ENCODE measurements around the gene KDSR.
A peak's percentile ranks its signal among the peaks of the same experiment; 100 is the strongest.

Gene KDSR

DNA sequence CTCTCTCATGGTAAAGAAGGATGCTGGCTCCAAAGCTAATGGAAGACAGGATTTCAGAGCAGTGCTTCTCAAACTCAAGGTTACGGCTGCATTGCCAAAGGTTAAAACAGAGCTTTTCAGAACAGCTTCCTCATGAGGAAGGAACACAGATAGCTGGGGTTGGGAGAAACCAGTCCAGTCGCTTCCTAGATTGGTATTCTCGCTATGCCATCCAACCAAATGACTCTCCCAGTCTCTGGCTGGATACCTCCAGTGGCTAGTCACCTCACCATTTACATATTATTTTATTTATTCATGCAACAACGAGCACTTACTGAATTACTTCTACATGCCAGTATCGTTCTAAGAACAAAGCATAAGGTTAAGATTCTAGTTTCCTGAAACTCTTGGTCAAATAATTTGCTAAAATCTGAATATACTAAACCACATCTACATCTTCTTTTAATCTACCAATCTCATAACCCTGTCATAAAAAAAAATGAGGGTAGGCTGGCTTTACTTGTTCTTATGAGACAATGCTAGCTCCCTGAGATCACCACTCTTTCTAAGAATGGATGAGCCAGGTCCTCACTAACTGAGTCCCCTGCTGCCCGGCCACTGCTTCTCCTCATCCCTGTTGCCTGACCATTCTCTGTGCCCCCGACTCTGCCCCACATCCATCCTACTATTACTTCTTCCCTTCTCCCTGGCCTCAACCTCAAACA is 20.4 kb downstream of the KDSR start:
- no peak for DNase-seq (ENCODE audit: low read depth)
- no peak overlapping the region for H3K4me3 ChIP-seq (ENCODE audit: low read depth, low read length)
- TF ChIP-seq, protein P1, sequence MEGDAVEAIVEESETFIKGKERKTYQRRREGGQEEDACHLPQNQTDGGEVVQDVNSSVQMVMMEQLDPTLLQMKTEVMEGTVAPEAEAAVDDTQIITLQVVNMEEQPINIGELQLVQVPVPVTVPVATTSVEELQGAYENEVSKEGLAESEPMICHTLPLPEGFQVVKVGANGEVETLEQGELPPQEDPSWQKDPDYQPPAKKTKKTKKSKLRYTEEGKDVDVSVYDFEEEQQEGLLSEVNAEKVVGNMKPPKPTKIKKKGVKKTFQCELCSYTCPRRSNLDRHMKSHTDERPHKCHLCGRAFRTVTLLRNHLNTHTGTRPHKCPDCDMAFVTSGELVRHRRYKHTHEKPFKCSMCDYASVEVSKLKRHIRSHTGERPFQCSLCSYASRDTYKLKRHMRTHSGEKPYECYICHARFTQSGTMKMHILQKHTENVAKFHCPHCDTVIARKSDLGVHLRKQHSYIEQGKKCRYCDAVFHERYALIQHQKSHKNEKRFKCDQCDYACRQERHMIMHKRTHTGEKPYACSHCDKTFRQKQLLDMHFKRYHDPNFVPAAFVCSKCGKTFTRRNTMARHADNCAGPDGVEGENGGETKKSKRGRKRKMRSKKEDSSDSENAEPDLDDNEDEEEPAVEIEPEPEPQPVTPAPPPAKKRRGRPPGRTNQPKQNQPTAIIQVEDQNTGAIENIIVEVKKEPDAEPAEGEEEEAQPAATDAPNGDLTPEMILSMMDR (IDR thresholded peaks at IDR 0.05; ENCODE audit: low read depth, low read length, missing control alignments) = no peak

DNA sequence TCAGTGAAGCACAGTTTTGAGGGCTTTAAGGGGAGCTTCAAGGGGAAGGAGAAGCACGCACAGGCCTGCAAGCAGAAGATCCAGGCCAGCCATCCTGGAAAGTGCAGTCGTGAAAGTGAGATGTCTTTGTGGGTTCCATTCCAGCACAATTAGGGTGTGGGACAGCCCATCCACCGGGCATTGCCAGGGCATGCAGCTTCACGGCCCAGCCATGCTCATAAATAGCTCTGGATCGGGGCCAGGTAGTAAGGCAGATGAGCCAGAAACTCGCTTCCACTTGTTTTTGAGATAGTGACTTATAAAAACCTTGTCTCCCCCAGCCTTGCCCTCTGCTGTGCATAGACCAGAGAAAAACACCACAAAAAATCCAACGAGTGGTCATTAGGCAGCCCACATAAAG is 21.0 kb downstream of the KDSR start:
- no peak for DNase-seq (ENCODE audit: low read depth)
- no peak overlapping the region for H3K4me3 ChIP-seq (ENCODE audit: low read depth, low read length)
- TF ChIP-seq, protein P1 (IDR thresholded peaks at IDR 0.05; ENCODE audit: low read depth, low read length, missing control alignments) = no peak

DNA sequence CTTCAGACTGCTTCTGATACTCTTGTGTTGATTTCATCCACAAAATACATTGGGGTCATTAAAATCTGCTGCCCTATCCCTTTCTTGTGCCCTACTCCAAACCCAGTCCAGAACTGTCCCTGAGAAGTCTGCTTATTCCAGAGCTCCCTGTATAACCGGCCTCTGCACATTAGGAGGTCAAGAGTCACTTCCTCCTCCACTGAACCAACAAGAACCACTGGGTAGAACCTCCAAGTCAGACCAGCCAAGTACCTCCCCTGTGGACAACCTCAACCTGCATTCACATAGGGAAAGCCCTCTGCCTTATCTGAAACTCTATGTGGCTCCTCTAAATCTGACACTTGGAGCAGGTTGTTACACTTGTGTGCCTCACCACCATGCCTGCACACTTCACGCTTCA is 22.1 kb downstream of the KDSR start:
- DNase-seq (ENCODE audit: low read depth) = no peak
- H3K4me3 ChIP-seq (ENCODE audit: low read depth, low read length) = no peak overlapping the region
- TF ChIP-seq, protein P1 (IDR thresholded peaks at IDR 0.05; ENCODE audit: low read depth, low read length, missing control alignments) = no peak

DNA sequence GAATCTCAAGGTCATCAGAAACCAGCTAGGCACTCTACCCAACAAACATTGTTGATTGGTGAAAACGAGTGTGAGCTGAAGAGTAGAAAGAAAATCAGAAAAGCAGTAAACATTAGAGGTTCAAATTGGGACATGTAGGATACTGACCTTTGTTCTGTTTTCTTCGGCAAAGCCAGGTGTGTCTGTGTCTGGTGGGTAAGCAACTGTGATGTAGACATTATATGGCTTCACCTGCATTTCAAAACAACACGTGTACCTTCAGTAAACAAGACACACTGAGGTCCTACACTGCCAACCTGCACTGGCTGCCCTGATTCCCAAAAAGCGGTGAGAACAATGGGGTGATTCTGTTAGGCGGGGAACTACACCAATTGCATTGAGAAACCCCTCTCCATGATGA is 22.7 kb downstream of the KDSR start:
- no peak overlapping the region for H3K4me3 ChIP-seq (ENCODE audit: low read depth, low read length)
- DNase-seq (ENCODE audit: low read depth) = no peak
- TF ChIP-seq, protein P1 (IDR thresholded peaks at IDR 0.05; ENCODE audit: low read depth, low read length, missing control alignments) = no peak

DNA sequence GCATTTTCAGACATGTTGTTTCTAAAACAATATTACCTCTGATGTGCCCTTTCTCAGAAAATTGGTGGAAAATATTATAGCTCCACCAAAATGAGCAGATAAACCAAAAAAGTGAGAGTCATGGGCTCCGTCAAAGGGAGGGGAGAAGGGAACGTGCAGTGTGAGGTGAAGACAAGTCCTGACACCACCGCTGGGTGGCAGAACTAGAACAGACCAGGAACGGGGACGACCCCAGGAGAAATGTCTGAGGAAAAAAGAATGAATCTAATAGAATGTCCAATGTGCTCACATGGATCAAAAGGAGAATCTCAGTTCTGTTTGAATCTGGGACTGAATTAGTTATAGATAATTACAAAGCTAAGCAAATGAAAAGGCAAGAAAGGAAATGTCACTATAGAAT is 24.8 kb downstream of the KDSR start:
- TF ChIP-seq, protein P1 (IDR thresholded peaks at IDR 0.05; ENCODE audit: low read depth, low read length, missing control alignments) = peak; percentile 57
- H3K4me3 ChIP-seq (ENCODE audit: low read depth, low read length) = no peak overlapping the region
- DNase-seq (ENCODE audit: low read depth) = no peak

DNA sequence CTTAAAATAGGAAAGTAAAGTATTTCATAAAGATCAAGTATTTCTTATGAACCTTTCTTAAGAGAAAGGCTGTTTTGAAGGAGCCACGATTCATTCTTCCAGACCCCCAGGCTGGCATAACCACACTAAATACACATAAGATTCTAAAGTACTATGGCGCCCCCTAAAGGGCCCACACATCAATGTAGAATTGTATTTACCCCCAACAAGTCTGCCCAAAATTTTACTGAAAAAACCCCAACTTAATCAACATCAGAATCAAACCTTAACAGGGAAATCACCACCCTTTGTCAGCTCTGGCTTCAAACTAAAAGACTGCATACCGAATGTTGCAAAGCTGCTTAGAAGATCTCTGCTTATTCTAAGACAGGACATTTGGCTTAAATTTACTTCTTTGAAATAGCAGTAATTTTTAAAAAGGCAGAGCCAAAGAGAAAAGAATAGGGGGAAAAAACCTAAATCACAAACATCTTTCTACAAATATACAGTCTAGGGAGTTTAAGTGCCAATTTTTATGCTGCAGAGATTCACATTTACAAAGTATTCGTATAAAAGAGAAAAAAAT is 27.0 kb downstream of the KDSR start:
- no peak for DNase-seq (ENCODE audit: low read depth)
- no peak overlapping the region for H3K4me3 ChIP-seq (ENCODE audit: low read depth, low read length)
- TF ChIP-seq, protein P1 (IDR thresholded peaks at IDR 0.05; ENCODE audit: low read depth, low read length, missing control alignments) = peak; percentile 53

Measured in GM12864 (cell line).